CD4-positive, alpha-beta T cell treated with Interleukin-10 for 1 hour (primary cell): ENCODE results near the gene OPN3.
A peak's percentile ranks its signal among the peaks of the same experiment; 100 is the strongest.

ENCODE experiments used
- DNase-seq: peaks from one replicate; pipeline ENCODE4 v3.0.0-alpha.2; 2020

Gene OPN3

DNA sequence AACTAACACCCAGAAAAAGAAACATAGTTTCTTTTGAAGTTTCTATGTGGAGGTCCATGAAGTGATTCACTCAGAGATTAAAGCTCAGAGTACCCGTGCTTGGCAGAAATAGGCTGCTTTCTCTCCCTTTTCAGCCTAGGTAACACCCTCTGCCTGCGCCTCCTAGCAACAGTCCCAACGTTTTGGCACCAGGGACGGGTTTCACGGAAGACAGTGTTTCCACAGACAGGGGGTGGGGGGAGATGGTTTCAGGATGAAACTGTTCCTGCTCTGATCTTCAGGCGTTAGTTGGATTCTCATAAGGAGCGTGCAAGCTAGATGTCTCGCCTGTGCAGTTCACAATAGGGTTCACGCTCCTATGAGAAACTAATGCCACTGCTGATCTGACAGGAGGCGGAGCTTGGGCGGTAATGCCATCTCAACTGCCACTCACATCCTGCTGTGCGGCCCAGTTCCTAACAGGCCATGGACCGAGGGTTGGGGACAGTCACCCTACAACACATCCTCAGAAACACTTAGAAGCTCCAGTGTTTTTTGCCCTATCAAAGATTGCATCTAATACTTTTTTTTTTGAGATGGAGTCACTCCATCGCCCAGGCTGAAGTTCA is 53.2 kb downstream of the OPN3 start:
- no peak for DNase-seq

DNA sequence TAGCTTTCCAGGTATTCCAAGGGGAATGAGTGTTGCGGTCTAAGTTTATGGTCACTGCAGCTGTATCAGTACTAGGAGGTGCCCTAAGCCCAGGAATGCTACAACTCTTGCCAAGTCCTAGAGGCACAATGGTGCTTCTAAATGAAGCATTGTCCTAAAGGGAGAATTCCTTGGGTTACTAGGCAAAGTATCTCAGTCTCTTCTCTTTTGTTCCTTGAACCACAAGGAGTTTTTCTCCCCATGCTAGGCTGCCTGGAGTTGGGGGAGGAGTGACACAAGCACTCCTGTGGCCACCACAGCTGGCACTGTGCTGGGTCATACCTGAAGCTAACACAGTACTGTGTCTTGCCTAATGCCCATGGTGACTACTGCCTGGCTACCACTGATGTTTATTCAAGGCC is 57.2 kb downstream of the OPN3 start:
- no peak for DNase-seq

DNA sequence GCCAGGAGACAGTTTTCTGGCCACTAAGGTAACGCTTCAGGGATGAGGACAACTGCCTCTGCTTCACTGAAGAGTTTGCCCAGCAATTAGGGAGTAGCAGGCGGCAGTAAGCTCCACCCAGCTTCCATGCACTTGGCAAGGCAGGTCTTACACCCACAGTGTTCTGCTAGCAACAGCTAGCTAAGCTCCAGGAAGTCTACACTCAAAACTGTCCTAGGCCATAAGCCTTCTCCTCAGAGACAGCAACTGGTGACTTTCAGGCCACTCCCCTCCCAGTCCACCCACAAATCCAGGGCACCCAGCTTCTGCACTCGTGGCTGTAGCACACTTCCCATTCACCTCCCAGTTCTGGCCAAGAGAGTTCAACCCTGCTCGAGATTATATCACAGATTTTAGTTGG is 60.7 kb downstream of the OPN3 start:
- no peak for DNase-seq

DNA sequence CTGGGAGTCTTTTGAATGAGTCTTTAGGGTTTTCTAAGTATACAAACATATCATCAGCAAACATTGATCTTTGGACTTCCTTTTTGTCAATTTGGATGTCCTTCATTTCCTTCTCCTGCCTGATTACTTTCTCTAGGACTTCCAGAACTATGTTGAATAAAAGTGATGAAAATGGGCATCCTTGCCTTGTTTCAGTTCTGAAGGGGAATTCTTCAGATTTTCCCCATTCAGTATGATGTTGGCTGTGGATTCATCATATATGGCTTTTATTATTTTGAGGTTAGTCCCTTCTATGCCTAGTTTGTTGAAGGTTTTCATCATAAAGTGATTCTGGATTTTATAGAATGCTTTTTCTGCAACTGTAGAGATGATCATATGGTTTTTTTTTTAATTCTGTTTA is 66.0 kb downstream of the OPN3 start:
- DNase-seq, result no peak

- DNase-seq, result no peak
Observed at GRCh38 chr1:241569848-241570247, 70.3 kb downstream of the OPN3 start.

DNA sequence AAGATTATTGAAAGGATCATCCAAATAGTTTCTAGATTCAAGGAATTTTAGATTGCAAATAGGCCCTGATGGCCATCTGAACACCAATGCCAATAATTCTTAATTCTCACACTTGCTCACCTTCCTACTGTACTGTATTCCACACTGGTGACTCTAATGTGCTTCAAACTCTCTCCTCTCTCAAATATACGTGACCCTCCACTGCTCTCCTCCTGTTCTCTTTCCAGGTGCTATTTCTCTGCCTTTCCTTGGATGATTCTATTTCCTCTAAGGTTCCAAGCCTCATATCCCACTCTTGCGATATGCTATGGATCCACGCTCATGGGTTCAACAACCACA is 79.4 kb downstream of the OPN3 start:
- no peak for DNase-seq

- no peak for DNase-seq
Observed at GRCh38 chr1:241560146-241560848, 79.9 kb downstream of the OPN3 start.

DNA sequence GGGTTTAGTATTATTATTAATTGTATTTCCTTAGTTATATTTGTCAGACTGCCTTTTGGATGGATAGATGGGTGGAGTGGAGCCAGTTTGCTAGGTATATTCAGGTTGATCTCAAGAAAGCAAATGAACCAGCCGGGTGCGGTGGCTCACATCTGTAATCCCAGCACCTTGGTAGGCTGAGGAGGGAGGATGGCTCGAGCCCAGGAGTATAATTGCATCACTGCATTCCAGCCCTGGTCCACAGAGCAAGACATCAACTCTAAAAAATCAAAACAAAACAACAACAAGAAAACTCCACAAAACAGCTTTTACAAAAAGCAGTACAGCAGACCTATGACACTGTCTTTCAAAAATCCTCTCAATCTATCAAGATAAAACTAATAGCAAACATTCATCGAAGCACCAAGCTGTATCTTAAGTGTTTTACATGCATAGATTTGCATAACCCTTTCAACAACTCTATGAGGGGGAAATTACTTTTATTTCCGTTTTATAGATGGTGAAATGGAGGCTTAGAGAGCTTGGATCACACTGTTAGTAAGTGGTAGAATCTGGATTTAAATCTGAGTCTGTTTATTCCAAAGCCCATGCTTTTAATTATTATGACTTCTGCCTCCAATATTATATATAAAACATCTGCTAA is 82.5 kb downstream of the OPN3 start:
- DNase-seq, result no peak

GRCh38 chr1:241557031-241557430 is 83.1 kb downstream of the OPN3 start:
- DNase-seq, result no peak

DNA sequence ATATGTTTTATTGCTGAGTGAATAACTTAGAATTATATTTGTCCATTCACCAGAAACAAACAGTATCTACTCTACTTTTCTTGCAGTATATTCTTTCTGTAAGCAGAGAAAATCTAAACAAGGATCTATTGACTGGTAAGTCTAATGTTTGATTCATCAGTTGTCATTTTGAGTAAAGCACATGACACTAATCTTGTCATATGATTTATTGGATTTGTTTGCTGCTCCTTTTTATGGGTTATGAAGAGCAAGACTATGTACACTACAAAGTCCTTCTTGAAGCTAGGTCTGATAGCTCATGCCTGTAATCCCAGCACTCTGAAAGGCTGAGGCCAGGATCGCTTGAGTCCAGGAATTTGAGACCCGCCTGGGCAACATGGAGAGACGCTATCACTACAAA is 84.6 kb downstream of the OPN3 start:
- DNase-seq, result no peak

DNA sequence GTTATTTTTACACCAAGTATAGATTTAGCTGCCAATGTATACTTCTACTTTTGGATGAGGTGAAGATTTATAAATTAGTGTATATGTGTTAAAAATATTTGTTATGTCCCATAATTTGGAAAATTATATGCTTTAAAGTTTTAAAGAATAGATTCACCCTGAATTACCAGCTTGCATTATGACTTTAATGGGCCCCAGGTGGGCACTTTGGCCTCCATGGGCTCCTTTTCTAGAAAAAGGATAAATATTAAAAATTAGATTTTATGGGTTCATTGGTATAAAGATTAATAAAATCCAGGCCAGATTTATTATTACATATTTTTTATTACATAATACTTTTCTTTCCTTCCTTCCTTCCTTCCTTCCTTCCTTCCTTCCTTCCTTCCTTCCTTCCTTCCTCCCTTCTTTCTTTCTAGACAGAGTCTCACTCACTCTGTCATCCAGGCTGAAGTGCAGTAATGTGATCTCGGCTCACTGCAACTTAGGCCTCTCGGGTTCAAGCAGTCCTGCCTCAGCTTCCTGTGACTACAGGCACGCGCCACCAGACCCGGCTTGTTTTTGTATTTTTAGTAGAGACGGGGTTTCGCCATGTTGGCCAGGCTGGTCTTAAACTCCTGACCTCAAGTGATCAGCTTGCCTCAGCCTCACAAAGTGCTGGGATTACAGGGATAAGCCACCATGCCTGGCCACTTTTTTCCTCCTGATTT is 86.1 kb downstream of the OPN3 start:
- DNase-seq, result no peak

- peak; percentile 51 for DNase-seq
Observed at GRCh38 chr1:241551759-241552638, 88.2 kb downstream of the OPN3 start.

DNA sequence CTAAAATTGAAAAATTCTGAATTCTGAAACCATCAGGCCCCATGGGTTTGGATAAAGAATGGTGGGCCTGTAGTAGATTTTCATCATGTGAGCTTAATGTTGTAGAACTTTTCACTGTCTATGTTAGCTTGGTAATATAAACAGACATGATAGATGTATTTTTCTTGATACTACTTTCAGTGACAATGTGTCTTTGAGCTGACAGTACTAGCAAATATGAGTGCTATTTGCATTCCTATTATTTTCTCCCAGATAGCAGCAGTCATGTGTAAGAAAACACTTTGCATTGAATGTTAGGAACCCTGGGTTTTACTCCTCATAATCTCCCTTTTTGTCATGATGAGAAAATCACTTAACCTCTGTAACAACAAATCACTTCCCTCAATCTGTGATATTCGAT is 89.9 kb downstream of the OPN3 start:
- no peak for DNase-seq

DNA sequence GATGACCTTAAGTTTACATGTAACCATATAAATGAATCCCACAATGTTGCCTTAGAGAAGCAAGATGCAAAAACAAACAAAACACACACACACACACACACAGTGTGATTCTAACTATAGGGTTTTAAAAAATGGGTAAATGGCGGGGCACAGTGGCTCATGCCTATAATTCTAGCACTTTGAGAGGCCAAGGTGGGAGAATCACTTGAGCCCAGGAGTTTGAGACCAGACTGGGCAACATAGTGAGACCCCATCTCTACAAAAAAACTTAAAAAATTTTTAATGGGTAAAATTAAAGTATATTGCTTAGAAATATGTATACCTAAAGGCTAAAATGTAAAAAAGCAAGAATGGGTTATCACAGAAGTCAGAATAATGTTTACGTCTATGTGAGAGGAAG is 92.2 kb downstream of the OPN3 start:
- no peak for DNase-seq
